ENCODE data around the gene KLRC2.
"Not testable (repeated sequence)": the region's sequence is repeated elsewhere in the genome, so short reads cannot be mapped to it uniquely, and the experiment has no call there.

The KLRC2 gene

DNA sequence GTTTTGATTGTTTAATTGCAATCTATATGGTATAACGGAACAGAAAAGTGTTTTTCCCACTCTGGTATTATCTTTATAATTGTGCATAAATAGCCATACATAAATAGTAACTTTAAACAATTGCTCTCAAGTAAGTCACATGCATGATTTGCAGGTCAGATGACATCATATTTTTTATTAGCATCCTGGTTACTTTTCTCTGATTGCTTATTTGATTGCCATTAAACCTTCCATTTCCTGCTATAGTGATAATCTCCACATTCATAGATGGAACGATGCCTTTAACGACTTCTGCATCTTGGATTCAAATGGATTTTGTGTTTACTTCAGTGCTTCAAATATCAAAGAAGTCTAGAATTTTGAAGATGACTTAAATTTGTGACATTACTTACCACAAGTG lies 42.5 kb downstream of the KLRC2 start:
- H3K4me3 Mint-ChIP-seq: no peak overlapping the region
- peaks cover 53% of the 10 kb centered on the region for H3K4me1 Mint-ChIP-seq (ENCODE audit: low read depth)
- H3K36me3 Mint-ChIP-seq (ENCODE audit: low read depth): peaks cover 4% of the 10 kb centered on the region
- no peak for DNase-seq
- H3K27ac Mint-ChIP-seq: peak overlapping the region; percentile 64
- H3K27me3 Mint-ChIP-seq: peaks cover 7% of the 10 kb centered on the region
- H3K9me3 Mint-ChIP-seq: no peaks in the 10 kb centered on the region

- Mint-ChIP-seq H3K27me3 (peaks cover 3% of the 10 kb centered on the region), H3K27ac (peak overlapping the region; percentile 85), H3K4me1 (ENCODE audit: low read depth) (peaks cover 47% of the 10 kb centered on the region), H3K4me3 (peak overlapping the region; percentile 59), H3K9me3 (no peaks in the 10 kb centered on the region), H3K36me3 (ENCODE audit: low read depth) (peaks cover 5% of the 10 kb centered on the region)
- DNase-seq: peak; percentile 21
Measured at GRCh38 chr12:10392394-10392930, 43.3 kb downstream of the KLRC2 start.

- H3K4me3 Mint-ChIP-seq, H3K9me3 Mint-ChIP-seq, DNase-seq, H3K27me3 Mint-ChIP-seq: not testable (repeated sequence)
- peaks cover 43% of the 10 kb centered on the region for H3K4me1 Mint-ChIP-seq (ENCODE audit: low read depth)
- H3K27ac Mint-ChIP-seq: peak overlapping the region; percentile 77
- peaks cover 13% of the 10 kb centered on the region for H3K36me3 Mint-ChIP-seq (ENCODE audit: low read depth)
Measured at GRCh38 chr12:10390991-10391390, 44.8 kb downstream of the KLRC2 start.

DNA sequence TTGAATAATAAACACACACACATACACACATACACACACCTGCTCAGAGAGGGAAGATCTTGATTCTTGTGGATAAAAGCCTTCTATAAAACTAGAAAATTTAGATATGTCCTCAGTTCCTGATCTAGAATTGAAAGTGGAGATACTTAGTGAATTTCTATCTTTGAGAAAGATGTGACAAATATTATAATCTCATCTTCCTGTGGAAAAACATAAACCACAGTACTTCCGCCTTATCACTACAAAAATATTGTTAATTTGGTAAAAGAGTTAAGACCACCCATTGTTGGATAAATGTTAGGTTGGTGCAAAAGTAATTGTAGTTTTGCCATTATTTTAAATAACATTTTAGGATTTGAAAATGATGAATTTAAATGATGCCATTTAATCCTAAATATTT lies 45.9 kb downstream of the KLRC2 start, which contains the start of gene KLRK1:
TSS of gene KLRK1 (minus strand) at position 138 of the 400 bp plus-strand sequence. CDS start 1,231 bp downstream, outside the sequence.
- DNase-seq: no peak
- peaks cover 3% of the 10 kb centered on the region for H3K27me3 Mint-ChIP-seq
- H3K4me1 Mint-ChIP-seq (ENCODE audit: low read depth): peaks cover 37% of the 10 kb centered on the region
- no peaks in the 10 kb centered on the region for H3K9me3 Mint-ChIP-seq
- peaks cover 18% of the 10 kb centered on the region for H3K36me3 Mint-ChIP-seq (ENCODE audit: low read depth)
- peak within 1 kb of the TSS; percentile 79 for H3K4me3 Mint-ChIP-seq
- peak within 1 kb of the TSS; percentile 81 for H3K27ac Mint-ChIP-seq

- no peak for DNase-seq
- Mint-ChIP-seq H3K9me3 (peaks cover 1% of the 10 kb centered on the region), H3K27me3 (peaks cover 9% of the 10 kb centered on the region), H3K27ac (peak overlapping the region; percentile 81), H3K4me1 (ENCODE audit: low read depth) (peaks cover 39% of the 10 kb centered on the region), H3K36me3 (ENCODE audit: low read depth) (peaks cover 29% of the 10 kb centered on the region), H3K4me3 (peak overlapping the region; percentile 79)
Measured at GRCh38 chr12:10388624-10389413, 47.0 kb downstream of the KLRC2 start.

DNA sequence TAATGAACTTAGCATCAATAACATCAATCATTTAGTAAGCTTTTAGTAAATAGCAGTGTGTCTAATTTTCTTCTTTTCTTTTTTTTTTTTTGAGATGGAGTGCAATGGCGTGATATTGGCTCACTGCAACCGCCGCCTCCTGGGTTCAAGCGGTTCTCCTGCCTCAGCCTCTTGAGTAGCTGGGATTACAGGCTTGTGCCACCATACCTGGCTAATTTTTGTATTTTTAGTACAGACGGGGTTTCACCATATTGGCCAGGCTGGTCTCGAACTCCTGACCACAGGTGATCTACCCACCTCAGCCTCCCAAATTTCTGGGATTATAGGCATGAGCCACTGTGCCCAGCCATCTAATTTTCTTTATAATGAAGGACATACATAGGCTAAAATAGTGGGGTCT lies 48.3 kb downstream of the KLRC2 start:
- H3K27me3 Mint-ChIP-seq, H3K9me3 Mint-ChIP-seq: not testable (repeated sequence)
- peaks cover 36% of the 10 kb centered on the region for H3K4me1 Mint-ChIP-seq (ENCODE audit: low read depth)
- peaks cover 33% of the 10 kb centered on the region for H3K36me3 Mint-ChIP-seq (ENCODE audit: low read depth)
- DNase-seq: peak; percentile 29
- H3K27ac Mint-ChIP-seq: peak overlapping the region; percentile 83
- peak overlapping the region; percentile 72 for H3K4me3 Mint-ChIP-seq

DNA sequence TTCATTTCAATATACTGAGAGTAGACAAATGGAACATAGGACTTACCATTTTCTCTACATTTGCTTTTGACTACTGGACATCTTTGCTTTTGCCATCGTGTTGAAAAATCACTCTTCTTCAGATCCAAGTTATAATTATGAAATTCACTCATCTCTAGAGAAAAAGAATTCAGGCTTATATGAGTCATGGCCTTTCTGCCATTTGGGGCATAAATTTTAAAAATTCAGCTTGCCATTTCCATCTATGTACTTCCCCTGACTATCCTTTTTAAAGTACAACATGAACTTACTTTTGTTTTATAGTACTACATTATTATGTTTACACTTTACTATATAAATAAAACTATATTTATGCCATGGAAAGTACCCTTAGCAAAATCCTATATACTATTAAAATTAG lies 49.0 kb downstream of the KLRC2 start:
- Mint-ChIP-seq H3K36me3 (ENCODE audit: low read depth) (peaks cover 38% of the 10 kb centered on the region), H3K27me3 (peaks cover 12% of the 10 kb centered on the region), H3K9me3 (peaks cover 1% of the 10 kb centered on the region), H3K4me3 (peak overlapping the region; percentile 73), H3K27ac (peak overlapping the region; percentile 89), H3K4me1 (ENCODE audit: low read depth) (peaks cover 32% of the 10 kb centered on the region)
- DNase-seq: no peak

DNA sequence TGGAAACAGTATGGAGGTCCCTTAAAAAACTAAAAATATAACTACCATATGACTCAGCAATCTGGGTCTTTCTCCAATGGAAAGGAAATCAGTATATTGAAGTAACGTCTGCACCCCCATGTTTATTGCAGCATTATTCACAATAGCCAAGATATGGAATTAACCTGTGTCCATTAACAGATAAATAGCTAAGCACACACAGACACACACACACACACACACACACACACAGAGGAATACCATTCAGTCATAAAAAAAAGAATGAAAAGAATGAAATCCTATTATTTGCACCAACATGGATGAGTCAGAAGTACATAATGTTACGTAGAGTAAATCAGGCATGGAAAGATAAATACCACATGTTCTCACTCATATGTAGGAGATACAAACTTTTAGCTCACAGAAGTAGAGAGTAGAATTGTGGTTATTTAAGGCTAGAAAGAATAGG lies 50.6 kb downstream of the KLRC2 start:
- no peak for DNase-seq
- peak overlapping the region; percentile 66 for H3K4me3 Mint-ChIP-seq
- peaks cover 1% of the 10 kb centered on the region for H3K9me3 Mint-ChIP-seq
- peaks cover 36% of the 10 kb centered on the region for H3K4me1 Mint-ChIP-seq (ENCODE audit: low read depth)
- H3K27ac Mint-ChIP-seq: peak overlapping the region; percentile 85
- H3K27me3 Mint-ChIP-seq: peaks cover 12% of the 10 kb centered on the region
- H3K36me3 Mint-ChIP-seq (ENCODE audit: low read depth): peaks cover 47% of the 10 kb centered on the region

DNA sequence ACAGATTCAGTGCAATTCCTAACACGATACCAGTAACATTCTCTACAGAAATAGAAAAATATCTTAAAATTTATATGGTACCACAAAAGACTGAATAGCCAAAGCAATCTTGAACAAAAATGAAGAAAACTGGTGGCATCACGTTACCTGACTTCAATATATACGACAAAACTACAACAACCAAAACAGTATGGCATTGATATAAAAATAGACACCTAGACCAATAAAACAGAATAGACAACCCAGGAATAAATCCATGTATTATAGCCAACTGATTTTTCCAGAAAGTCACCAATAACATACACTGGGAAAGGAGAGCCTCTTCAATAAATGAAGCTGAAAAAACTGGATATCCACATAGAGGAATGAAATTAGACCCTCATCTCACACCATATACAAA lies 51.6 kb downstream of the KLRC2 start:
- H3K36me3 Mint-ChIP-seq (ENCODE audit: low read depth): peaks cover 50% of the 10 kb centered on the region
- H3K4me3 Mint-ChIP-seq: peak overlapping the region; percentile 66
- peaks cover 1% of the 10 kb centered on the region for H3K9me3 Mint-ChIP-seq
- peaks cover 11% of the 10 kb centered on the region for H3K27me3 Mint-ChIP-seq
- H3K27ac Mint-ChIP-seq: peak overlapping the region; percentile 85
- H3K4me1 Mint-ChIP-seq (ENCODE audit: low read depth): peaks cover 34% of the 10 kb centered on the region
- no peak for DNase-seq

- Mint-ChIP-seq H3K27ac (peak overlapping the region; percentile 93), H3K4me3 (peak overlapping the region; percentile 66), H3K4me1 (ENCODE audit: low read depth) (peaks cover 44% of the 10 kb centered on the region), H3K27me3 (peaks cover 9% of the 10 kb centered on the region), H3K36me3 (ENCODE audit: low read depth) (peaks cover 60% of the 10 kb centered on the region), H3K9me3 (peaks cover 1% of the 10 kb centered on the region)
- peak; percentile 32 for DNase-seq
Measured at GRCh38 chr12:10381928-10382628, 53.7 kb downstream of the KLRC2 start.
